Measurements from ENCODE around the gene C4orf33.

C4orf33 gene

DNA sequence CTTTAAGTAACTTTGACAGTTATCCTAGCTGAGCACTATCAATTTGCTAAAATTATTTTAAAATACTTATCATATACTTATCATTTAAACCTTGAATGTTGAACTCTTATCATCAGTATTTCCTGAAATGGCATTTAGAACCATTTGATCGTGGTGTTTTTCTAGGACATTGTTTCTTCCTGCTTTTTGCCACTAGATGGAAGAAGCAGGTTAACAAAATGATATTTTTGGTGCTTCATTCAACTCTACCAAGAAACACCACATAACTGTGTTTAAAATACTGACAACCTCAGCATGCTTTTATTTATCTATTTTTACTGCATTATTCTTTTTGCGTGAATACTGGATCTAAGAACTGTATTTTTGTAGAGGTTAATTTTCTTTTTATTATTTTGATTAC, 44.6 kb downstream of the C4orf33 start:
- TF ChIP-seq, protein P1, sequence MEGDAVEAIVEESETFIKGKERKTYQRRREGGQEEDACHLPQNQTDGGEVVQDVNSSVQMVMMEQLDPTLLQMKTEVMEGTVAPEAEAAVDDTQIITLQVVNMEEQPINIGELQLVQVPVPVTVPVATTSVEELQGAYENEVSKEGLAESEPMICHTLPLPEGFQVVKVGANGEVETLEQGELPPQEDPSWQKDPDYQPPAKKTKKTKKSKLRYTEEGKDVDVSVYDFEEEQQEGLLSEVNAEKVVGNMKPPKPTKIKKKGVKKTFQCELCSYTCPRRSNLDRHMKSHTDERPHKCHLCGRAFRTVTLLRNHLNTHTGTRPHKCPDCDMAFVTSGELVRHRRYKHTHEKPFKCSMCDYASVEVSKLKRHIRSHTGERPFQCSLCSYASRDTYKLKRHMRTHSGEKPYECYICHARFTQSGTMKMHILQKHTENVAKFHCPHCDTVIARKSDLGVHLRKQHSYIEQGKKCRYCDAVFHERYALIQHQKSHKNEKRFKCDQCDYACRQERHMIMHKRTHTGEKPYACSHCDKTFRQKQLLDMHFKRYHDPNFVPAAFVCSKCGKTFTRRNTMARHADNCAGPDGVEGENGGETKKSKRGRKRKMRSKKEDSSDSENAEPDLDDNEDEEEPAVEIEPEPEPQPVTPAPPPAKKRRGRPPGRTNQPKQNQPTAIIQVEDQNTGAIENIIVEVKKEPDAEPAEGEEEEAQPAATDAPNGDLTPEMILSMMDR (IDR thresholded peaks at IDR 0.05; ENCODE audit: extremely low read depth, insufficient read depth, missing control alignments) = no peak
- no peak for DNase-seq (ENCODE audit: low spot score)
- in situ Hi-C loops (cut with MboI; ENCODE audit: low pct_unique_long_range_greater_than_20kb, low sequenced_read_pairs, unreplicated experiment) = no loop called here

DNA sequence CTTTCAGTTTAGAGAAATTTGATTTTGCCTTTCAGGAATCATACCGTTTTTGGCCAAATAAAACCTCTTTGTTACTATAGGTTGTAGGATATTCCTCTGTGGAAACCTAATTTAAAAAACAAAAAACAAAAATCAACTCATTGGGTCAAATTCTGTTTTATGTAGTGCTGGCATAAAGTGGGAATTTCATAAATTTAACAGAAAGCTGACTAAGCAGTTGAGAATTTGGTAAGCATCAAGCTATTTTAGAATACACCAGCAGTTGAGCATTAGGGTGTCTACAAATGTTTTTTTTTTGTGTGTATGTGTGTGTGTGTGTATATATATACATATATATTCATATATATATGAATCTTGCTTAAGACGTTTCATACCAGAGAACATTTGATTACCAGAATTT, 47.4 kb downstream of the C4orf33 start:
- in situ Hi-C loops (cut with MboI; ENCODE audit: low pct_unique_long_range_greater_than_20kb, low sequenced_read_pairs, unreplicated experiment) = no loop called here
- no peak for DNase-seq (ENCODE audit: low spot score)
- TF ChIP-seq, protein P1 (IDR thresholded peaks at IDR 0.05; ENCODE audit: extremely low read depth, insufficient read depth, missing control alignments) = no peak

DNA sequence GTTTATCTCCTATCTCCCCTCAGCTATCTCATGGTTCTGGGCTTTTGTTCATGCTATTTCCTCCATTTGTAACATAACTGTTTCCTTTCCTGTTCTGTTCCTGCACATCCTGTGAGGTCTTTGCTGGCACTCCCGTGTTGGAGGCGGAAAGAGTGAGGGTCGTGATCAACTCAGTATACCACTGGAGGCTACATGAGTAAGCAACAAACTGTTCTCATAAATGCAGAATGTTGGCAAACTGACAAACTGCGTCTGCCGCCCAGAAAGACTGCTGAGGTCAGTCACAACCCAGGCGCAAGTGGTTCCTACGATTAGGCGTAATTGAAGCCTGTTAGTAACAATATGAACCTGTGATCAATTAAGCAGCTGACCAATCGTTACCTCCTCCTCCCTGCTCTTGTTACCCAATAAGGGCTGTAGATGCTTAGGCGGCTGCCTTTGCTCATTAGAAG, 48.8 kb downstream of the C4orf33 start:
- TF ChIP-seq, protein P1 (IDR thresholded peaks at IDR 0.05; ENCODE audit: extremely low read depth, insufficient read depth, missing control alignments) = no peak
- in situ Hi-C loops (cut with MboI; ENCODE audit: low pct_unique_long_range_greater_than_20kb, low sequenced_read_pairs, unreplicated experiment) = no loop called here
- DNase-seq (ENCODE audit: low spot score) = no peak

DNA sequence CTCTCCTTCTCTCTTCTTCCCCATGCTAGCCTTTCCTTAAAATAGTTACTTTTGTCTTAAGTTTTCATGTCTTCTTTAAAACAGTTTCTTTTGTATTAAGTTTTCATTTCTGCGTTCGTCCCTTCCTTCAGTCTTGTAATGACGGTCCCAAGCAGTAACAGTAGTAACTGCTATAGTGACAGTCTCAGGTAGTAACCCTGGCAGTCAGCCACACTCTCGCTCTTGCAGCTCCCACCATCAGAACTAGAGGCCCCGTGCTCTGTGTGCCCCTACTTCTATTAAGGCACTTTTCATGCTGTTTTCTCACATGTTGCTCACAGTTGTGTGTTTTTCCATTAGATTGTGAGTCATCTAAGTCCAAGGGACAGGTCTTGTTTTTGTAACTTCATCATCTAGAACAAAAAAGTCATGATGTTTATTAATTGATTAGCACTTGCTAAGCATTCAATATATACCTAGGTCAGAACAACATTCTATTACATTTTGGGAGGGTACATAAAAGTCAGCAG, 49.3 kb downstream of the C4orf33 start:
- DNase-seq (ENCODE audit: low spot score) = no peak
- in situ Hi-C loops (cut with MboI; ENCODE audit: low pct_unique_long_range_greater_than_20kb, low sequenced_read_pairs, unreplicated experiment) = no loop called here
- TF ChIP-seq, protein P1 (IDR thresholded peaks at IDR 0.05; ENCODE audit: extremely low read depth, insufficient read depth, missing control alignments) = no peak

DNA sequence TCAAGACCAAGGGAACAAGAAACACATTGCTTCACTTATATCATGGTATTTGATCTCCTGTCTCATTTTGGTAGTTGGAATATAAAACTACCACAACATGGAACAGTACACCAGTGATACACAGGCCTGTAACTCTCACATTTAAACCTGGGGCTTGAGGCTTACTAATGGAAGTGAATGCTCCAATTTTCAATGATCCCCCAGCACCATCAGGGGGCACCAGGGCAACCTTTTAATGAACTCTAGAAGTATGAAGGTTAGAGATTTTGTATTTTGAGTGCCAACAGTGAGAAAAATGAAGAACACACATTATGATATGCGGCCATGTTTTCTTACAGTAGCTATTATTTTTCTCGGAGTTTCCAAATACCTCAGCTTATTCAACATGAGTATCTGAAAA, 50.7 kb downstream of the C4orf33 start:
- TF ChIP-seq, protein P1 (IDR thresholded peaks at IDR 0.05; ENCODE audit: extremely low read depth, insufficient read depth, missing control alignments) = no peak
- in situ Hi-C loops (cut with MboI; ENCODE audit: low pct_unique_long_range_greater_than_20kb, low sequenced_read_pairs, unreplicated experiment) = no loop called here
- DNase-seq (ENCODE audit: low spot score) = no peak

DNA sequence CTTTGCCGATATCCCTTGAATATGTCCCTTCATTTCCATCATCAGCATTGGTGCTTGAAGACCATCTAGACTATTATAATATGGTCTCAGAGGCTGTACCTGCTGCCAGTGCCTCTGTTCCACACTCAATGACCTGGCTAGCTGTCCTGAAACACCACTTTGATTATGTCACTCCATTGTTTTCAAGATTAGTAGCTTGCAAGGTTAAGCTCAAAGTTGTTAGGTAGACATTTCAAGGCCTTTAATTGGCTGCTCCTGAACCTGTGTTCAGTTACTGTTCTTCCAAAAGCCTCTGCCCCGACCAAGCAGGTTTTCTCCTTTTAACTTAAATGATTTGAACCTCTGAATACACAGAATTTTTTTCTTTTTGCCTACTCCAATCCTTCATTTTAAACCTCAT, 52.9 kb downstream of the C4orf33 start:
- TF ChIP-seq, protein P1 (IDR thresholded peaks at IDR 0.05; ENCODE audit: extremely low read depth, insufficient read depth, missing control alignments) = no peak
- DNase-seq (ENCODE audit: low spot score) = no peak
- in situ Hi-C loops (cut with MboI; ENCODE audit: low pct_unique_long_range_greater_than_20kb, low sequenced_read_pairs, unreplicated experiment) = no loop called here

DNA sequence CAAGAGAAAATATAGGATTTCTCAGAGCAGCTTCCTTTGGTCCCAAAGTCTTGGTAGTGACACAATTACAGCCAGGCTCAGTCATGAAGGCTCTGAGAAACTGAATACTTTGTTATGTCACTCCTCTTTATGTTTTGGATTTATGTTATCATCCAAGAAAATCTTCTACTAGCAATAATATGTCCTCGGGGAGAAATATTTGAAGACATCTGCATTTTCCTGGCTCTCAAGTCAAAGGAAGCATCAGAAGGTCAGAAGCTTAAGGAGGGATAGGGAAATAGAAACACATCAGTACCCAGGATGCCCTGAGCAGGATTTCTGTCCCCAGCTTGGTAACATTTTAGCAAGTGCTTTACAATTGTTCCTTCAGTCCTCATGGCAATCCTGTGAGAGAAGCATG, 54.0 kb downstream of the C4orf33 start:
- no peak for DNase-seq (ENCODE audit: low spot score)
- in situ Hi-C loops (cut with MboI; ENCODE audit: low pct_unique_long_range_greater_than_20kb, low sequenced_read_pairs, unreplicated experiment) = no loop called here
- TF ChIP-seq, protein P1 (IDR thresholded peaks at IDR 0.05; ENCODE audit: extremely low read depth, insufficient read depth, missing control alignments) = no peak
